Right atrium auricular region (tissue), 2 donors: ENCODE results near the gene ASCC2. TPM values are rescaled to one million over a fixed set of nuclear protein-coding genes. Genes with fewer than 3 reads are reported as not detected.

Experiments
- DNase-seq: peaks from one replicate; pipeline ENCODE4 v3.0.0-alpha.2; 2019; ENCODE audit warnings: low spot score
- H3K27ac ChIP-seq, 2 donors: fragments of 200-600 bp; sonication (generic); 1 replicate in 1 of 2; 2 replicates in 1 of 2; pipeline ENCODE4 v1.5.1; 2016 to 2019
- H3K27me3 ChIP-seq, 2 donors: fragments of 200-600 bp; sonication (generic); one replicate each; pipeline versions ENCODE4 v1.5.1 to v1.6.0; 2017 to 2019
- H3K36me3 ChIP-seq: fragments of 200-600 bp; sonication (generic); one replicate; pipeline ENCODE4 v1.5.1; 2016
- H3K4me1 ChIP-seq, 2 donors: fragments of 200-600 bp; sonication (generic); one replicate each; pipeline versions ENCODE4 v1.5.1 to v1.6.0; 2017 to 2019
- H3K4me3 ChIP-seq, 2 donors: fragments of 200-600 bp; sonication (generic); 1 replicate in 1 of 2; 2 replicates in 1 of 2; pipeline ENCODE4 v1.5.1; 2017 to 2019; ENCODE audit warnings: mild to moderate bottlenecking in 1 of 2, moderate library complexity in 1 of 2
- H3K9me3 ChIP-seq, 2 donors: fragments of 200-600 bp; sonication (generic); one replicate each; pipeline ENCODE4 v1.5.1; 2019
- total RNA-seq, 2 donors: library from RNA; depleted of rRNA; stranded (reverse); fragments of >200 nt; gene quantifications; one replicate each; pipeline ENCODE4 v1.1.0, GENCODE V29; 2016
- TF ChIP-seq, protein P1 (sequence below), 2 donors: fragments of 200-600 bp; sonication (generic); IDR thresholded peaks; one replicate each; pipeline ENCODE4 v1.5.1; 2019; ENCODE audit warnings: antibody characterized with exemption in 2 of 2

The ASCC2 gene
- total RNA-seq, 2 donors from 2014 or later = 24.3 to 37.5 TPM

DNA sequence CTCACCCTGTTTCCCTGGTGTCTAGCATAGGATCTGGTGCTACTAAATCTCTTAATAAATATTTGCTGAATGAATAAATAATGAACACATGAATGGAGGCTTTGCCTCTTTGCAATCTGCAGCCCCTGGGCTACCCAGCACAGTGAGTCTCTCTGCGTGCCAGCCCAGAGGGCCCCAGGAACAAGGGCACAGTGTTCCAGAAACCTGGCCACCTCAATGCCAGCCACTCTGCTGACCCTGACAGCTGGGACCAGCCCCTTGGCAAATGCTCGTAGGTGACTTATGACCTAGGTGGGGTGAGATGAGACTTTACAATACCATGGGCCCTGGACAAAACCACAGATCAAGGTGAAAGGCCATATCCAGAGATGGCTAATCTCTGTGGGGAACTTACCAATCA lies 39.3 kb downstream of the ASCC2 start:
- TF ChIP-seq, protein P1, sequence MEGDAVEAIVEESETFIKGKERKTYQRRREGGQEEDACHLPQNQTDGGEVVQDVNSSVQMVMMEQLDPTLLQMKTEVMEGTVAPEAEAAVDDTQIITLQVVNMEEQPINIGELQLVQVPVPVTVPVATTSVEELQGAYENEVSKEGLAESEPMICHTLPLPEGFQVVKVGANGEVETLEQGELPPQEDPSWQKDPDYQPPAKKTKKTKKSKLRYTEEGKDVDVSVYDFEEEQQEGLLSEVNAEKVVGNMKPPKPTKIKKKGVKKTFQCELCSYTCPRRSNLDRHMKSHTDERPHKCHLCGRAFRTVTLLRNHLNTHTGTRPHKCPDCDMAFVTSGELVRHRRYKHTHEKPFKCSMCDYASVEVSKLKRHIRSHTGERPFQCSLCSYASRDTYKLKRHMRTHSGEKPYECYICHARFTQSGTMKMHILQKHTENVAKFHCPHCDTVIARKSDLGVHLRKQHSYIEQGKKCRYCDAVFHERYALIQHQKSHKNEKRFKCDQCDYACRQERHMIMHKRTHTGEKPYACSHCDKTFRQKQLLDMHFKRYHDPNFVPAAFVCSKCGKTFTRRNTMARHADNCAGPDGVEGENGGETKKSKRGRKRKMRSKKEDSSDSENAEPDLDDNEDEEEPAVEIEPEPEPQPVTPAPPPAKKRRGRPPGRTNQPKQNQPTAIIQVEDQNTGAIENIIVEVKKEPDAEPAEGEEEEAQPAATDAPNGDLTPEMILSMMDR (IDR thresholded peaks at IDR 0.05) = no peak
- no peak for DNase-seq
- Histone ChIP-seq H3K9me3 (no peaks in the 10 kb centered on the region), H3K27me3 (no peaks in the 10 kb centered on the region), H3K4me1 (peaks cover 0 to 50% of the 10 kb centered on the region in 2 donors), H3K27ac (peak overlapping the region; percentile 83 to 84), H3K4me3 (peak overlapping the region in 1 of 2 donors; percentile 22), H3K36me3 (peaks cover 77% of the 10 kb centered on the region)

DNA sequence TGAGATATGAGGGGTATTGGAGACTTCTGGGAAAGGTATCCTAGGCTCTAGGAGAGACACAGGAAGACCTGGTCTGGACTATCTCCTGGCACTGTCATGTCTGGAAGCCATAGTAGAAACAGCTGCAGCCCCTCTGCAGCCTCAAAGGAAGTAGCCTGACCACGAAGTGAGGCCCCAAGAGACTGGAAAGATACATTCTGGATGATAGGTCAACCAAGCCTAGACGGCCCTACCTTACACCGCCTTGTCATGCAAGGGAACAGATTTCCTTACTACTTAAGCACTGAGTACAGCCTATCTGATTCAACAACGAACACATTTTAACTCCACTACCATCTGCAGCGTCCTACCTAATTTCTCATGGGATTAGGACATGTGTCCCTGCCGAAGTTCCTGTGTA lies 39.8 kb downstream of the ASCC2 start:
- H3K27ac ChIP-seq = peak overlapping the region; percentile 83 to 84
- H3K4me1 ChIP-seq = peaks cover 0 to 50% of the 10 kb centered on the region in 2 donors
- no peaks in the 10 kb centered on the region for H3K9me3 ChIP-seq
- no peak overlapping the region for H3K4me3 ChIP-seq
- no peak for DNase-seq
- peaks cover 76% of the 10 kb centered on the region for H3K36me3 ChIP-seq
- H3K27me3 ChIP-seq = no peaks in the 10 kb centered on the region
- TF ChIP-seq, protein P1 (IDR thresholded peaks at IDR 0.05) = no peak

DNA sequence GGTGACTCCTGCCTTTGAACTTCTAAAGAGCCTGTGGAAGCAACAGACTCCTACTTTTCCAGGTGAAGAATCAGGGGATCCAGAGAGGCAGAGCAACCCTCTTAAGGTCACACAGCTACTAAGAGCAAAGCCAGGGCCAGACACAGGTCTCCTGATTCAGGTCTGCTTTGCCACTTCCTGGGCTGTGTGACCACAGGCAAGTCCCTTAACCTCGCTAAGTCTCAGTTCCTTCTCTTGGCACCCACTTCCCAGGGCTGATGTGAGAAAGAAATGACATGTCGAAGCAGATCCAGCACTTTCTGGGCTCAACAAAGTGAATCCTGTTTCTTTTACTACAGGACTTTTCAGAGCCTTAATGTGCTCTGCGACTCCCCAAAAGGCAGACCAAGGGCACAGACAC lies 40.7 kb downstream of the ASCC2 start:
- peaks cover 78% of the 10 kb centered on the region for H3K36me3 ChIP-seq
- no peak overlapping the region for H3K4me3 ChIP-seq
- DNase-seq = no peak
- peak overlapping the region in 1 of 2 donors; percentile 84 for H3K27ac ChIP-seq
- TF ChIP-seq, protein P1 (IDR thresholded peaks at IDR 0.05) = no peak
- no peaks in the 10 kb centered on the region for H3K27me3 ChIP-seq
- H3K4me1 ChIP-seq = peaks cover 0 to 50% of the 10 kb centered on the region in 2 donors
- no peaks in the 10 kb centered on the region for H3K9me3 ChIP-seq

DNA sequence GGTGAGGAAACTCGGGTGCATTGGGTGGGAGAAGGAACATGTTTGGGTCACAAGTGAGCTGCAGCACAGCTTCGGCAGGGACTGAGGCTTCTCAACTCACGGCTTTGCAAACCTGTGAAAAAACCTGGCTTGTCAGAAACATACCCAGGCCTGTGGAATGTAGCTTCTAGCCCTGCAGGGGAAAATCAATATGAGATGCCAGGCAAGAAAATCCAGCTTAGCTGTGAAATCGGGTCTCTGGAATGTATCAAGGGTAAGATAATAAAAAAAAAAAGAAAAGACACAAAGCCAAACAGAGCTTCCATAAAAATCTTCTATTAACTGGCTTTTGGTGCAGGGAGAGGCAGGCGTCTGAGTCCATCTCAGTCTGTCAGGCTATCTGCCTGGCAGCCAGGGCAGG lies 42.4 kb downstream of the ASCC2 start:
- H3K36me3 ChIP-seq = peaks cover 79% of the 10 kb centered on the region
- H3K4me1 ChIP-seq = peaks cover 0 to 35% of the 10 kb centered on the region in 2 donors
- no peaks in the 10 kb centered on the region for H3K27me3 ChIP-seq
- no peak for DNase-seq
- H3K9me3 ChIP-seq = no peaks in the 10 kb centered on the region
- TF ChIP-seq, protein P1 (IDR thresholded peaks at IDR 0.05) = no peak
- H3K4me3 ChIP-seq = no peak overlapping the region
- H3K27ac ChIP-seq = no peak overlapping the region

DNA sequence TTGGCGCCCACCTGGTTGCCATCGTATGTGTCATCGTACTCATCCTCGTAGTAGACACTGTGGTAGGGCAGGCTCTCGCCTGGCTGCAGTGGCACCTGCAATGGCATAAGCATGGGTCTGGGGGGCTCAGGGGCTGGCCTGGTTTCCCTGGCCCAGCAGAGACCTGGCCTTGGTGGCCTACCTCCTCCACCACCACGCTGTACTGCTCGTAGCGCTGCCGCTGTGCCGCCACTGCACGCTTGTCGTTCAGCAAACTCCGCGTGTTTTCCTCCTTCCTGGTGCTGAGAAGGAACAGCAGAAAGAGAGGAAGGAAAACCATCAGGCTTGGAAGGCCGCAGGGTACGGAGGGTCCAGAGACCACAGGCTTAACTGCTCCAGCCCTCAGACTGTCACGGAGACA lies 44.7 kb downstream of the ASCC2 start:
- TF ChIP-seq, protein P1 (IDR thresholded peaks at IDR 0.05) = no peak
- no peak overlapping the region for H3K27ac ChIP-seq
- no peak overlapping the region for H3K4me3 ChIP-seq
- no peak for DNase-seq
- peaks cover 88% of the 10 kb centered on the region for H3K36me3 ChIP-seq
- no peaks in the 10 kb centered on the region for H3K9me3 ChIP-seq
- peaks cover 0 to 12% of the 10 kb centered on the region in 2 donors for H3K4me1 ChIP-seq
- no peaks in the 10 kb centered on the region for H3K27me3 ChIP-seq

DNA sequence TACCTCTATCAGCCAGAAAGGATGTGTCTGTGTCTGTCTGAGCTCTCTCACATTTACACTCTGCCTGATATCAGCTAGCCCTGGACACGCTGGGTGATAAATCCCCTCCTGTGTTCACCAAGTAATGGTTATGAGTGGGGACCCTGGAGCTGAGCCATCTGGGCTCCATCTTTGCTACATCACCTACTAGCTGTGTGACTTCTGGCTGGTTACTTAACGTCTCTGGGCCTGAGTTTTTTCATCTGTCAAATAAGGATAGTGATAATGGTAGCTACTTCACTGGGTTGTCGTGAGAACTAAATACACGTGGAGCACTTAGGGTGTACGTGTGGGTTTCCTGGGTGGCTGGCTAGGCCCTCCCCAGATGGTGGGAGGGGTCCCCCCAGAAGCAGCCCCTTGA lies 48.0 kb downstream of the ASCC2 start:
- no peak for DNase-seq
- TF ChIP-seq, protein P1 (IDR thresholded peaks at IDR 0.05) = no peak
- Histone ChIP-seq H3K36me3 (peaks cover 69% of the 10 kb centered on the region), H3K27ac (no peak overlapping the region), H3K4me1 (peaks cover 0 to 2% of the 10 kb centered on the region in 2 donors), H3K4me3 (no peak overlapping the region), H3K9me3 (no peaks in the 10 kb centered on the region), H3K27me3 (no peaks in the 10 kb centered on the region)
